Lung (tissue), 12 donors: Measurements from ENCODE around the gene OXCT1. TPM values are rescaled to one million over a fixed set of nuclear protein-coding genes. Genes with fewer than 3 reads are reported as not detected.
"Not testable (repeated sequence)": the region's sequence is repeated elsewhere in the genome, so short reads cannot be mapped to it uniquely, and the experiment has no call there.

Experiments
- ATAC-seq: fragments of 200-7000 bp; cut with Tn5 transposase; one replicate; pipeline ENCODE4 v1.9.1; 2020; ENCODE audit warnings: moderate number of reproducible peaks; ENCODE audit not compliant: insufficient read depth, low FRiP score
- DNase-seq, 3 donors: peaks; one replicate each; pipeline ENCODE4 v3.0.0-alpha.2; 2013 to 2017
- H3K27ac ChIP-seq, 2 donors: one replicate each; pipeline ENCODE4 v1.5.1; 2013; ENCODE audit warnings: mild to moderate bottlenecking in 2 of 2, moderate library complexity in 2 of 2, control low read depth in 1 of 2, inconsistent platforms in 1 of 2, low read depth in 1 of 2, low read length in 1 of 2
- H3K27me3 ChIP-seq, 3 donors: one replicate each; pipeline ENCODE4 v1.5.1; 2013; ENCODE audit warnings: low read length in 2 of 3; ENCODE audit not compliant: control insufficient read depth in 3 of 3, insufficient read depth in 3 of 3
- H3K36me3 ChIP-seq, 4 donors: one replicate each; pipeline ENCODE4 v1.5.1; 2013; ENCODE audit warnings: low read length in 4 of 4, mild to moderate bottlenecking in 1 of 4, moderate library complexity in 1 of 4; ENCODE audit not compliant: control insufficient read depth in 4 of 4, insufficient read depth in 4 of 4
- H3K4me1 ChIP-seq, 5 donors: one replicate each; pipeline ENCODE4 v1.5.1; 2013; ENCODE audit warnings: low read length in 5 of 5, mild to moderate bottlenecking in 2 of 5, moderate library complexity in 1 of 5; ENCODE audit not compliant: control insufficient read depth in 5 of 5, insufficient read depth in 5 of 5
- H3K4me3 ChIP-seq: one replicate; pipeline ENCODE4 v1.5.1; 2013; ENCODE audit warnings: mild to moderate bottlenecking, control low read depth, moderate library complexity
- H3K9ac ChIP-seq, 2 donors: one replicate each; pipeline ENCODE4 v1.5.1; 2013; ENCODE audit warnings: low read length in 2 of 2, control low read depth in 1 of 2; ENCODE audit not compliant: insufficient read depth in 1 of 2
- H3K9me3 ChIP-seq, 4 donors: one replicate each; pipeline ENCODE4 v1.5.1; 2013; ENCODE audit warnings: low read length in 3 of 4, mild to moderate bottlenecking in 1 of 4, moderate library complexity in 1 of 4; ENCODE audit not compliant: control insufficient read depth in 4 of 4, insufficient read depth in 3 of 4
- WGBS, 2 donors: extraction: QIAGEN DNeasy Blood & Tissue Kit; methylation state at CpG; one replicate each; pipeline ENCODE4 v1.1.7; 2013; 5-methylcytosine and 5-hydroxymethylcytosine counted together
- polyA plus RNA-seq, 2 donors: library from polyadenylated mRNA; stranded (reverse); fragments of 200-250 nt; gene quantifications; one replicate each; pipeline ENCODE4 v1.2.1, GENCODE V29; 2013
- total RNA-seq, 2 donors: library from RNA; depleted of rRNA in 1 of 2; stranded (reverse); fragments of >200 nt in 1 of 2; gene quantifications; one replicate each; pipeline ENCODE4 v1.2.1, GENCODE V29; 2014 to 2021
- TF ChIP-seq, protein P1 (sequence below): IDR thresholded peaks from 2 replicates; pipeline ENCODE4 v1.5.1; 2012; ENCODE audit warnings: mild to moderate bottlenecking; ENCODE audit errors: control extremely low read depth, extremely low read depth
- donor health status: control.
- donor health status: control.
- donor health status: Bipolar disorder and iron deficiency.
- donor health status: healthy.
- donor health status: DM: yes; HTN: yes; CAD: no.

The OXCT1 gene
- total and polyA plus RNA-seq, 4 donors = 6.7 to 17.3 (median 12.7) TPM

- ATAC-seq (no peak), DNase-seq (no peak)
Measured at GRCh38 chr5:41736641-41737040, 133.6 kb downstream of the OXCT1 start.

DNA sequence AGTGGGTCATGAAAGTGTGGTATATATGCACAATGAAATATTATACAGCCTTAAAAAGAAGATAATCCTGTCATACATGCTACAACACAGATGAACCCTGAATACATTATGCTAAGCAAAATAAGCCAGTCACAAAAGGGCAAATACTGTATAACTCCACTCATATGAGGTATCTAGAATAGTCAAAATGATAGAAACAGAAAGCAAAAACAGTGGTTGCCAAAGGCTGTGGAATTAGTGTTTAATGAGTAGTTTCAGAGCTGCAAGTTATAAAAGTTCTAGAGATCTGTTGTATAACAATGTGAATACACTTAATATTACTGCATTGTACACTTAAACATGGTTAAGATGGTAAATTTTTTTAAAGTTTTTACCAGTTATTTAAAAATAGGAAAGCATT lies 135.0 kb downstream of the OXCT1 start:
- ATAC-seq (no peak), DNase-seq (no peak)
- H3K9me3 ChIP-seq = peaks cover 0 to 2% (median 0%) of the 10 kb centered on the region in 4 donors
- no peak overlapping the region for H3K27ac ChIP-seq
- H3K4me3 ChIP-seq = no peak overlapping the region
- peaks cover 4 to 18% (median 7%) of the 10 kb centered on the region in 4 donors for H3K36me3 ChIP-seq
- H3K9ac ChIP-seq = no peak overlapping the region
- H3K4me1 ChIP-seq = peaks cover 0 to 1% (median 0%) of the 10 kb centered on the region in 5 donors
- TF ChIP-seq, protein P1, sequence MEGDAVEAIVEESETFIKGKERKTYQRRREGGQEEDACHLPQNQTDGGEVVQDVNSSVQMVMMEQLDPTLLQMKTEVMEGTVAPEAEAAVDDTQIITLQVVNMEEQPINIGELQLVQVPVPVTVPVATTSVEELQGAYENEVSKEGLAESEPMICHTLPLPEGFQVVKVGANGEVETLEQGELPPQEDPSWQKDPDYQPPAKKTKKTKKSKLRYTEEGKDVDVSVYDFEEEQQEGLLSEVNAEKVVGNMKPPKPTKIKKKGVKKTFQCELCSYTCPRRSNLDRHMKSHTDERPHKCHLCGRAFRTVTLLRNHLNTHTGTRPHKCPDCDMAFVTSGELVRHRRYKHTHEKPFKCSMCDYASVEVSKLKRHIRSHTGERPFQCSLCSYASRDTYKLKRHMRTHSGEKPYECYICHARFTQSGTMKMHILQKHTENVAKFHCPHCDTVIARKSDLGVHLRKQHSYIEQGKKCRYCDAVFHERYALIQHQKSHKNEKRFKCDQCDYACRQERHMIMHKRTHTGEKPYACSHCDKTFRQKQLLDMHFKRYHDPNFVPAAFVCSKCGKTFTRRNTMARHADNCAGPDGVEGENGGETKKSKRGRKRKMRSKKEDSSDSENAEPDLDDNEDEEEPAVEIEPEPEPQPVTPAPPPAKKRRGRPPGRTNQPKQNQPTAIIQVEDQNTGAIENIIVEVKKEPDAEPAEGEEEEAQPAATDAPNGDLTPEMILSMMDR = no peak
- no peaks in the 10 kb centered on the region for H3K27me3 ChIP-seq

More at GRCh38 chr5:41736641-41737040, 133.6 kb downstream of the OXCT1 start:
- Histone ChIP-seq H3K9me3 (peaks cover 0 to 2% (median 0%) of the 10 kb centered on the region in 4 donors), H3K27me3 (no peaks in the 10 kb centered on the region), H3K27ac (no peak overlapping the region), H3K9ac (no peak overlapping the region), H3K4me1 (peaks cover 0 to 1% (median 0%) of the 10 kb centered on the region in 5 donors), H3K36me3 (peaks cover 4 to 25% (median 7%) of the 10 kb centered on the region in 4 donors), H3K4me3 (no peak overlapping the region)
- TF ChIP-seq, protein P1 = no peak

GRCh38 chr5:41729381-41729780 lies 140.8 kb downstream of the OXCT1 start:
- not testable (repeated sequence) for DNase-seq, H3K9me3 ChIP-seq, H3K27me3 ChIP-seq, ATAC-seq, H3K36me3 ChIP-seq, H3K27ac ChIP-seq, H3K4me3 ChIP-seq, H3K4me1 ChIP-seq, H3K9ac ChIP-seq
- 96 to 97% methylated on average over 5 of the region's 5 CpGs for WGBS, 2 donors

DNA sequence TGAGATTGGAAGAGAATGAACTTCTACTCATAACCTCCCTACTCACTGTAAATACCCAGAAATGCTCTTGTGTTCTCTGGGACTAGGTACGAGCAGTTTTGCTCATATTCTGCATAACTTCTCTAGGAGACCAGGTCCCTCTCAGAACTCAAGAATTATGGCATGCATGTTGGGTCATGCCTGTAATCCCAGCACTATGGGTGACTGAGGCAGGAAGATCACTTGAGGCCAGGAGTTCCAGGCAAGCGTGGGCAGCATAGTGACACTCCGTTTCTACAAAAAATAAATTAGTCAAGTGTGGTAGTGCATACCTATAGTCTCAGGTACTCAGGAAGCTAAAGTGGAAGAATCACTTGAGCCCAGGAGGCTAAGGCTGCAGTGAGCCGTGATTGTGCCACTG lies 141.9 kb downstream of the OXCT1 start:
- no peak overlapping the region for H3K9ac ChIP-seq
- H3K27me3 ChIP-seq = no peaks in the 10 kb centered on the region
- TF ChIP-seq, protein P1 = no peak
- H3K4me3 ChIP-seq = no peak overlapping the region
- no peaks in the 10 kb centered on the region for H3K4me1 ChIP-seq
- WGBS, 2 donors = 86 to 93% methylated on average over 4 of the region's 4 CpGs
- ATAC-seq (no peak), DNase-seq (no peak)
- peaks cover 0 to 2% (median 0%) of the 10 kb centered on the region in 4 donors for H3K36me3 ChIP-seq
- H3K9me3 ChIP-seq = no peaks in the 10 kb centered on the region
- no peak overlapping the region for H3K27ac ChIP-seq
